ENCODE measurements around the gene LAMA5. TPM values are rescaled to one million over a fixed set of nuclear protein-coding genes. Genes with fewer than 3 reads are reported as not detected.

Gene LAMA5
- total and polyA plus RNA-seq, 2 of the 8 experiments (the other 6 are each of a cell fraction or from before 2014, with no cell fraction given), result 34.4 to 225 TPM

- Histone ChIP-seq H4K20me1 (replicated peaks in 1 of 2; ENCODE audit: control insufficient read depth in 1 of 2, insufficient read depth in 2 of 2, low read length in 2 of 2) (peaks cover 0 to 10% of the 10 kb centered on the region in 2 experiments), H2BK5ac (ENCODE audit: low read depth, low read length) (no peak overlapping the region), H3K79me1 (ENCODE audit: low read depth, low read length) (no peaks in the 10 kb centered on the region; the same call in 1 of the 2 replicates), H2BK20ac (ENCODE audit: low read length) (no peak overlapping the region), H3K4me3 (ENCODE audit: extremely low read depth in 1 of 4, insufficient read depth in 2 of 4, low read depth in 3 of 4, low read length in 4 of 4) (no peak overlapping the region), H3K23ac (ENCODE audit: insufficient read length) (no peak overlapping the region), H4K5ac (ENCODE audit: insufficient read length, low read depth, low read length) (no peak overlapping the region), H3K27ac (ENCODE audit: low read depth, low read length) (no peak overlapping the region), H3K4me1 (replicated peaks in 1 of 4; ENCODE audit: control insufficient read depth in 3 of 4, insufficient read depth in 4 of 4, low read length in 3 of 4) (peaks cover 0 to 12% (median 11%) of the 10 kb centered on the region in 4 experiments; a peak in 6 of 7 replicates), H3K4me2 (ENCODE audit: insufficient read depth in 1 of 2, low read depth in 2 of 2, low read length in 2 of 2) (no peak overlapping the region), H4K91ac (replicated peaks; ENCODE audit: insufficient read length, low read length) (no peak overlapping the region), H3K4ac (replicated peaks; ENCODE audit: insufficient read length, low read depth, low read length) (no peak overlapping the region), H3K14ac (ENCODE audit: insufficient read length) (no peak overlapping the region), H2BK120ac (replicated peaks; ENCODE audit: low read depth, low read length) (no peak overlapping the region), H3K23me2 (ENCODE audit: low read depth, low read length) (peaks cover 9% of the 10 kb centered on the region; the same call in 1 of the 2 replicates), H3K9me3 (ENCODE audit: insufficient read depth in 2 of 2, low read depth in 1 of 2, low read length in 1 of 2) (no peaks in the 10 kb centered on the region), H3K27me3 (replicated peaks in 1 of 4; ENCODE audit: control insufficient read depth in 3 of 4, extremely low read depth in 1 of 4, insufficient read depth in 3 of 4, low read length in 3 of 4) (no peaks in the 10 kb centered on the region), H4K8ac (ENCODE audit: extremely low read depth, insufficient read depth, low read length) (no peak overlapping the region), H3K36me3 (ENCODE audit: control insufficient read depth in 2 of 4, insufficient read depth in 4 of 4, low read length in 3 of 4) (peaks cover 0 to 5% (median 2%) of the 10 kb centered on the region in 4 experiments; a peak in 3 of 8 replicates), H3K79me2 (ENCODE audit: control insufficient read depth in 1 of 2, insufficient read depth in 2 of 2, low read length in 2 of 2) (peaks cover 0 to 17% of the 10 kb centered on the region in 2 experiments; a peak in 2 of 4 replicates), H2BK12ac (ENCODE audit: low read depth, low read length) (no peak overlapping the region), H3K9ac (replicated peaks in 1 of 4; ENCODE audit: extremely low read depth in 1 of 4, low read depth in 3 of 4, low read length in 3 of 4) (no peak overlapping the region), H2AK5ac (ENCODE audit: low read depth, low read length) (no peak overlapping the region), H2BK15ac (ENCODE audit: low read length) (no peak overlapping the region), H3K56ac (replicated peaks; ENCODE audit: insufficient read length, low read depth, low read length) (no peak overlapping the region), H2AFZ (ENCODE audit: low read length) (no peak overlapping the region), H3K18ac (ENCODE audit: extremely low read depth, low read length) (no peak overlapping the region)
- 85% methylated on average over 16 of the region's 16 CpGs; no CpG with 5 or more reads in 1 of the 2 experiments for WGBS, 2 experiments (ENCODE audit: extremely low coverage in 1 of 2, insufficient coverage in 1 of 2, insufficient read length in 1 of 2, insufficient replicate concordance in 2 of 2, low coverage in 1 of 2, low lambda C conversion rate in 2 of 2, missing lambda C conversion rate in 1 of 2)
- CTCF ChIA-PET (ENCODE audit: partially characterized antibody), result interaction anchor here (1.1 to 14.1 kb wide), 4 partner anchors 15 to 76 kb away, joined by 3 to 212 read pairs (median 4); partner anchors contain the start of gene LAMA5
- POLR2A ChIA-PET (ENCODE audit: partially characterized antibody), result interaction anchor here (0.5 to 10.7 kb wide), 9 partner anchors 8 to 75 kb away, joined by 3 to 213 read pairs (median 4); partner anchors contain the start of gene LAMA5
- TF ChIP-seq SIX5 (IDR thresholded peaks at IDR 0.05; ENCODE audit: low read depth, low read length), result no peak
- FAIRE-seq, result no peak
- DNase-seq (ENCODE audit: low read depth in 1 of 2, low spot score in 2 of 2), result no peak
These were observed 14.2 kb upstream of the LAMA5 start for GRCh38 chr20:62381202-62381797.

Measured in H1 (cell line).